Activated CD4-positive, alpha-beta T cell treated with anti-CD3 and anti-CD28 coated beads, Interleukin-2, Interleukin-4, amounts not matched to agents 100 ng/mL and 50 ng/mL, durations not matched to agents 16 hours and 8 hours (primary cell): Measurements from ENCODE around the gene TRIM10.
A peak's percentile ranks its signal among the peaks of the same experiment; 100 is the strongest.
"Not testable (repeated sequence)": the region's sequence is repeated elsewhere in the genome, so short reads cannot be mapped to it uniquely, and the experiment has no call there.

Experiments
- DNase-seq: peaks from one replicate; pipeline ENCODE4 v3.0.0-alpha.2; 2020; ENCODE audit warnings: low spot score

TRIM10 gene

GRCh38 chr6:30129265-30130178 lies 31.5 kb downstream of the TRIM10 start:
- no peak for DNase-seq

GRCh38 chr6:30127238-30128093 lies 33.5 kb downstream of the TRIM10 start:
- DNase-seq: no peak

DNA sequence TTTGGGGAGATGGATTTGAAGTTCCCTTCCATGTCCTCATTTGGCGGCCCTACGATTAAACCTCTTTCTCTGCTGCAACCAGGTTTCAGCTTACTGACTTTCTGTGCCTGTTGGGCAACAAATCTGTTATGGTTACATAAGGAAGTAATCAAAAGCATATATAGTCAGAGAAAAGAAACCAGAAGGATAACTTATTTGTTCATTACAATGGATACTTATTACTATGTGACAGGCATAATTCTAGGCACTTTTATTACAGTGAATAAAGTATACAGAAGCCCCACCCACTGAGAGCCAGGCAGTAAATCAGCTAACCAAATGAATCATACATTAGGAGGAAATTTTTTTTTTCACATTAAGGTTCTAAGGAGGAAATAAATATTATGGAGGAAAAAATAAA lies 38.5 kb downstream of the TRIM10 start:
- DNase-seq: no peak

GRCh38 chr6:30121446-30122366 lies 39.3 kb downstream of the TRIM10 start:
- DNase-seq: no peak

DNA sequence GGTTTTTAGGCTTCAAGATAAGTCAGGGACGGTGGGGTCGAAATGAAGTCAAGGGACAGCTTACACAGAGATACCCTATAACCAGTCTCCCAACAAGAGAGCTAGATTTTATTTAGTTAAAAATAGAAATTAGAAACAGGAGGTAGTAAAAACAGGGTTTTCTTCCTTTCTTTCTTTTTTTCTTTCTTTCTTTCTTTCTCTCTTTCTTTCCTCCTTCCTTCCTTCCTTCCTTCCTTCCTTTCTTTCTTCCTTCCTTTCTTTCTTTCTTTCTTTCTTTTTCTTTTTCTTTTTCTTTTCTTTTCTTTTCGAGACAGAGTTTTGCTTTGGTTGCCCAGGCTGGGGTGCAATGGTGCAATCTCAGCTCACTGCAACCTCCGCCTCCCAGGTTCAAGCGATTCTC lies 42.3 kb downstream of the TRIM10 start:
- DNase-seq: not testable (repeated sequence)

- no peak for DNase-seq
Measured at GRCh38 chr6:30116724-30117123, 44.3 kb downstream of the TRIM10 start.

DNA sequence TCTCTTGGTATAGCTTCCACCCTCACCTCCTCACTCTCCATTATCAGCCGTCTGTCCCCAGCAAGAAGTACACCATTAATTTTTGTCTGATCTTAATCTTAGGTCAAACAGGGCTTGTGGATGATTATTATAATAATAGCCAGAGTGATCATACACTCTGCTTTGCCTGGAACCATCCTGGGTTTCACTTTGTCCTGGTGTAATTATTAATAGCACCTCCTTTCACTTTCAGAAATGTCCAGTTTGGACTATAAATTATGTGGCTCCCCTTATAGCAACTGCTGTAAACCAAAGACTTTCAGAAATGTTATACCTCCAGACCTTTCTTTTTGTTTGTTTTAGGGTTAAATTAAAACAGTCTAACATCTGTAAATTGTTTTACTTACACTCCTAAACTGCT lies 47.2 kb downstream of the TRIM10 start:
- DNase-seq: no peak

- no peak for DNase-seq
Measured at GRCh38 chr6:30113003-30113759, 47.8 kb downstream of the TRIM10 start, which contains the start of gene TRIM31. Gene TRIM31, minus strand, starts transcription at chr6:30113090. Its CDS starts 285 bp downstream, at chr6:30112805.

DNA sequence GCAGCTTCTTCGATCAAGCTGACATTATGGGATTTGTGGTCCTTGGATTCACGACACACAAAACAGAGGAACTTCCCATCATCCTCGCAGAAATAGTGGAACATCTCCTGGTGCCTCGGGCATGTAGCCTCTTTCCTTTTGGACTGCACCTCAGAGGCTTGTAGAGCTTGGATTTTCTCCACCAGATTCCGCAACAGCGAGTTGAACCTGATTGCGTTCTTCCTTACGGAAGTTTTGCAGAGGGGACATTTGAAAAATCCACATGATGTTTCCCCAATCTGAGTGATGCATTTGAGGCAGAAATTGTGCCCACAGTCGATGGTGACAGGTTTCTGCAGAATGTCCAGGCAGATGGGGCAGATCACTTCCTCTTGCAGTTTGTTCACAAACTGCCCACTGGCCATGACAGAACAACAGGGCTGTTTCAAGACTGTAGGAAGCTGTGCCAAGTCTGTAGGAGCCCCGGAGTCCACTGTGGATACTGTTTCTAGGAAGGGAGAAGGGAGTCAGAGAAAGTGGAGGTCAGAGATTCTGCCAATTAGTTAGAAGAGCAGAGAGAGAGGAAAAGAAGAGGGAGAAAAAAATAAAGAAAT lies 48.5 kb downstream of the TRIM10 start:
- DNase-seq: no peak

- no peak for DNase-seq
Measured at GRCh38 chr6:30111266-30111856, 49.6 kb downstream of the TRIM10 start.

DNA sequence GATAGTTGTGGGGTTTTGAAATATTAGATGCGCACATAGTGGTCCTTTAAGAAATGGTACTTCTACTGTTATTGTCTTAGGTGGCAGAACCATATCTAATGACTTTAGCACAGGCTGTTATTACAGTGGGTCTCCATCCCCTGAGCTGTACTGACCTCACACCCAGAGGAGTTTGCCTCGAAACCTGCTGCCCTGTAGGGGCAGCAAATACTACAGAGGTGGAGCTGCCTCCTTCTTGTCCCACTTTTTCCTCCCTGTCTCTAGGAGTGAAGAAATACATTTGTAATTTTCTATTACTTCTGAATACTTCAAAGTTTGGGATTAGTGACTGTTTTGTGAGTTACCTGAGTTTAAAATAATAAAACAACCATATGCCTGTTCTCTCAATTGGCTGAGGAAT lies 56.4 kb downstream of the TRIM10 start:
- no peak for DNase-seq

DNA sequence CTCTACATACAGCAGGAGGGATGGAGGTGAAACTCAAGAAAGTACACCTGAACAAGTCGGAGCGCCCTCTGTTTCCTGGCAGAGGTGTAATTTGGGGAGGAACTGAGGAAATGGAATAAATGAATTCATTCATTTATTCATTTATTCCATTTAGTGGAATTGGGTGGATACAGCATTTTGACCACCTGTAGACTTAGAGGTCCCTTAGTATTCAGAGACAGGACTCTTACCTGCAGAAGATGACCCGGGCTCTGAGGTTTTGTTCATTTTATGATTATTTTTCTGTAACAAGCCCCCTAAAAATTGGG lies 57.2 kb downstream of the TRIM10 start:
- DNase-seq: no peak

GRCh38 chr6:30102970-30103871 lies 57.8 kb downstream of the TRIM10 start:
- DNase-seq: peak; percentile 85

DNA sequence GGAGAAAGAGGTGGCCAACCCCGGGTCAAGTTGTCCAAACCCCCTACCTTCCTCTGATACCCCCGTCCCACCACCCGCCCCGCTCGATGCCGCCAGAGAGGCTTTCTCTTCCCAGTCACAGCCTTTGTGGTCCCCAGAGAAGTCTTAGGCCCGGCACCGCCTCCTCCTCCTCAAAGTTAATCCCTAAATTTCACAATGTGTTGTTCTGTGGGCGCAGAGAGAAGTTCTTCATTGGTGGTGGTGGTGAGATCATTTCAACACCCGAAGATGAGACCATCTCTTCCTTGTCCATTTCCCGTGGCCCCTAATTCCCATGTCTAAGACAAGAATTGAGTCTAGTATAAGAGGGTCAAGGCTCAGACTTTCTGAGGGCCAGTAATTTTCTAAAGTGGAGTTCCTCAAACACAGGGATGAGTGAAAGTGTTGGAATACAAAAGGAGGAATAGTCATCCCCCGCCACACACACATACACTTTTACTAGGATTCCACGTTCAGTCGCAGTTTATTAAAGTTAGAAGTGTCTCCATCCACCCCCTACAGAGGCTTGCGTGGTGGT lies 58.5 kb downstream of the TRIM10 start:
- no peak for DNase-seq
